ENCODE data around the gene FABP7.
"Not testable (repeated sequence)": the region's sequence is repeated elsewhere in the genome, so short reads cannot be mapped to it uniquely, and the experiment has no call there.

The FABP7 gene

GRCh38 chr6:122779667-122780066 is at the start of gene FABP7:
FABP7 (plus strand) TSS chr6:122779716; CDS start chr6:122779795, 79 bp downstream.
- DNase-seq, result no peak

GRCh38 chr6:122730334-122730733 is 49.2 kb upstream of the FABP7 start:
- peak in 1 of 2 experiments; percentile 2 for DNase-seq

GRCh38 chr6:122730775-122731386 is 48.6 kb upstream of the FABP7 start:
- peak; percentile 23 to 63 for DNase-seq

- DNase-seq, result no peak
These were observed 46.3 kb upstream of the FABP7 start for GRCh38 chr6:122733259-122733658.

- DNase-seq, result no peak
These were observed 44.8 kb upstream of the FABP7 start for GRCh38 chr6:122734529-122735395.

GRCh38 chr6:122735582-122735981 is 43.9 kb upstream of the FABP7 start:
- peak; percentile 13 to 35 for DNase-seq

GRCh38 chr6:122736163-122736562 is 43.4 kb upstream of the FABP7 start:
- no peak for DNase-seq

- no peak for DNase-seq
These were observed 42.9 kb upstream of the FABP7 start for GRCh38 chr6:122736616-122737015.

- no peak for DNase-seq
These were observed 39.4 kb upstream of the FABP7 start for GRCh38 chr6:122740091-122740490.

- no peak for DNase-seq
These were observed 38.6 kb upstream of the FABP7 start for GRCh38 chr6:122740936-122741335.

- DNase-seq, result peak; percentile 14 to 52
These were observed 35.3 kb upstream of the FABP7 start for GRCh38 chr6:122744247-122744646.

GRCh38 chr6:122744856-122745255 is 34.7 kb upstream of the FABP7 start:
- not testable (repeated sequence) for DNase-seq

GRCh38 chr6:122746688-122747087 is 32.8 kb upstream of the FABP7 start:
- DNase-seq, result no peak

- DNase-seq, result no peak
These were observed 31.9 kb upstream of the FABP7 start for GRCh38 chr6:122747573-122747972.

- DNase-seq, result not testable (repeated sequence)
These were observed 30.6 kb upstream of the FABP7 start for GRCh38 chr6:122748945-122749344.

- DNase-seq, result no peak
These were observed 30.0 kb upstream of the FABP7 start for GRCh38 chr6:122749451-122750050.

- no peak for DNase-seq
These were observed 28.2 kb upstream of the FABP7 start for GRCh38 chr6:122751326-122751725.

- DNase-seq, result no peak
These were observed 27.1 kb upstream of the FABP7 start for GRCh38 chr6:122752459-122752858.

GRCh38 chr6:122753000-122753687 is 26.4 kb upstream of the FABP7 start:
- peak in 1 of 2 experiments; percentile 37 for DNase-seq

GRCh38 chr6:122753688-122754056 is 25.8 kb upstream of the FABP7 start:
- DNase-seq, result peak in 1 of 2 experiments; percentile 37

- DNase-seq, result no peak
These were observed 25.3 kb upstream of the FABP7 start for GRCh38 chr6:122754191-122754731.

GRCh38 chr6:122755901-122756300 is 23.6 kb upstream of the FABP7 start:
- no peak for DNase-seq

- no peak for DNase-seq
These were observed 20.6 kb upstream of the FABP7 start for GRCh38 chr6:122758927-122759334.
